ENCODE results near the gene PLCH2.

Gene PLCH2

DNA sequence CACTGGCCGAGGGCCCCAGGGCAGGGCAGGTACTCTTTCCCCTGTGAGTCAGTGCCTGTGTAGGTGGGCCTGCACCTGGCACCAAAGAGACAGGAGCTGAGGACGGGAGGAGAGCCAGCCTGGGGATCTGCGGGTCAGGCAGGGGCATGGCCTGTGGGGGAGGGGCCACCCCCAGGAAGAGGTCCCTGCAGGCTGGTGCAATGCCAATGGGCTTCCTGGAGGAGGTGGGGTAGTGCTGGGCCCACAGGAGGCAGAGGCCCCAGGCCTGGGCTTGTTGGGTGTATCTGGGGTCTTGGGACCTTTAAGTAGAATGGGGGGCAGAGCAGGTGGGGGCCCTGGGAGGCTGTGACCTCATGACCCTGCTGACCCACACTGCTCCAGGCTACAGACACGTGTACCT is 23.2 kb downstream of the PLCH2 start:
- H3K27ac Mint-ChIP-seq = no peak overlapping the region
- no peaks in the 10 kb centered on the region for H3K4me1 Mint-ChIP-seq
- H3K36me3 Mint-ChIP-seq (ENCODE audit: low read depth) = no peaks in the 10 kb centered on the region
- TF ChIP-seq, protein P1, sequence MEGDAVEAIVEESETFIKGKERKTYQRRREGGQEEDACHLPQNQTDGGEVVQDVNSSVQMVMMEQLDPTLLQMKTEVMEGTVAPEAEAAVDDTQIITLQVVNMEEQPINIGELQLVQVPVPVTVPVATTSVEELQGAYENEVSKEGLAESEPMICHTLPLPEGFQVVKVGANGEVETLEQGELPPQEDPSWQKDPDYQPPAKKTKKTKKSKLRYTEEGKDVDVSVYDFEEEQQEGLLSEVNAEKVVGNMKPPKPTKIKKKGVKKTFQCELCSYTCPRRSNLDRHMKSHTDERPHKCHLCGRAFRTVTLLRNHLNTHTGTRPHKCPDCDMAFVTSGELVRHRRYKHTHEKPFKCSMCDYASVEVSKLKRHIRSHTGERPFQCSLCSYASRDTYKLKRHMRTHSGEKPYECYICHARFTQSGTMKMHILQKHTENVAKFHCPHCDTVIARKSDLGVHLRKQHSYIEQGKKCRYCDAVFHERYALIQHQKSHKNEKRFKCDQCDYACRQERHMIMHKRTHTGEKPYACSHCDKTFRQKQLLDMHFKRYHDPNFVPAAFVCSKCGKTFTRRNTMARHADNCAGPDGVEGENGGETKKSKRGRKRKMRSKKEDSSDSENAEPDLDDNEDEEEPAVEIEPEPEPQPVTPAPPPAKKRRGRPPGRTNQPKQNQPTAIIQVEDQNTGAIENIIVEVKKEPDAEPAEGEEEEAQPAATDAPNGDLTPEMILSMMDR (IDR thresholded peaks at IDR 0.05; ENCODE audit: unreplicated experiment in 3 of 3) = no peak
- no peak overlapping the region for H3K4me3 Mint-ChIP-seq
- H3K9me3 Mint-ChIP-seq = no peaks in the 10 kb centered on the region
- H3K27me3 Mint-ChIP-seq (ENCODE audit: low read depth) = no peaks in the 10 kb centered on the region

DNA sequence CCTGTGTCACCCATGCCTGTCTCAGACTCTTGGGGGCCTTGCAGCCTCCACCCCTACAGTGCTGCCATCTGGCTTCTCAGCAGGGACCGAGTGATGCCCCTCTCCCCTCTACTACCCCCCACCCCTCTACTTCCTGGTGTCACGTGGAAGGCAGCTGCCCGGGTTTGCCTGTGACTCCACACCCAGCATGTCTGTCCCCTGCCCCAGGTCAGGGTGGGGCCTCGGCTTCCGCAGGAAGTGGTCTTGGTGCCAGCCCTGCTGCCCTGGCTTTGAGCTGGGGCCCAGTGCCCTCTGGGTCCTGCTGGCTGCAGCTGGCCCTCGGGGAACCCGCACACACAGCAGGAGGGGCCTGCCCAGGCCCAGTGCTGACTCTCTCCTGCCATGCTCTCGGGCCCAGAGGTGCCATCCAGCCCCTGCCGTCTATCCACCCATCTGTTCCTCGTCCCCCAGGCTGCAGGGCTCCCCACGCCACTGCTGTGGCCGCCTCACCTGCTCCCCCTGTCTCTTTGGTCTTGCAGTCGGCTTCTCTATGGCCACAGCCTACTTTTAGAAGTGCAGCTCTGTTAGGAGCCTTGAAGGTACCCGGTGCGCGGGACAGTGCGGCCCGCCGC is 24.0 kb downstream of the PLCH2 start:
- TF ChIP-seq, protein P1 (IDR thresholded peaks at IDR 0.05; ENCODE audit: unreplicated experiment in 3 of 3) = no peak
- Mint-ChIP-seq H3K9me3 (no peaks in the 10 kb centered on the region), H3K27me3 (ENCODE audit: low read depth) (no peaks in the 10 kb centered on the region), H3K27ac (no peak overlapping the region), H3K4me1 (no peaks in the 10 kb centered on the region), H3K36me3 (ENCODE audit: low read depth) (no peaks in the 10 kb centered on the region), H3K4me3 (no peak overlapping the region)

DNA sequence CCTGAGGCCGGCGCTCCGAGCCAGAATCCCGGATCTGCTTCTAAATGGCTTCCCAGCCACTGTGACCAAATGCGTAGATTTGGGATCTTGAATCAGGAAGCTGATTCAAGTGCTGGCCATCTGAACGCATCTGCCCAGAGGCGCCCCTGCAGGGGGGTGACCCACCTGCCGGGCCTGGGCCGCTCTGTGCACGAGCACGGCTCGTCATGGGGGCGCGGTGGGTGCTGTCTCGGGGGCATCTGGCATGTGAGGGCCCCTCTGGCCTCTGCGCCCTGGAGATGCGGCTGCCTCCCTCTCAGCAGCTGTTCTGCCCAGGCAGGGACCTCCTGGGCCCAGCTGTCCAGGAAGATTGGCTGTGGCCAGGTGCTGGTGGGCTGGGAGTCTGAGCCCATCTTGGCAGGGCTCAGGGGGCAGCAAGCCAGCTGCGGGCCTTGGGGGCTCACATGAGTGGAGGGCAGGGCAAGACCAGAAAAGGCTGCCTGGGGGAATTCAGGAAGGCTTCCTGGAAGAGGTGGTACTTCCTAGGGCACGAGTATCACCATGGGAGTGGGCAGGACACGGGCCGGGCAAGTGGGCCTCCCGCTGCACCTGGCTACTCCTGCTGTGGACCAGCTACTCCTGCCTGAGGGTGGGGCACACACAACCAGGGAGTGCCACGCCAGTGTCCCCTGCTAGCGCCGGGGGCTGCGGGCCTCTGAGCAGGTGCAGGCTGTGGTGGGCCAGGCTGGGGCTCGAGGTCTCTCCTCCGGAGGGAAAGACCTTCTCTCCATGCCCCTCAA is 25.1 kb downstream of the PLCH2 start:
- Mint-ChIP-seq H3K4me1 (peaks cover 5% of the 10 kb centered on the region), H3K9me3 (no peaks in the 10 kb centered on the region), H3K4me3 (no peak overlapping the region), H3K36me3 (ENCODE audit: low read depth) (no peaks in the 10 kb centered on the region), H3K27me3 (ENCODE audit: low read depth) (no peaks in the 10 kb centered on the region), H3K27ac (no peak overlapping the region)
- TF ChIP-seq, protein P1 (IDR thresholded peaks at IDR 0.05; ENCODE audit: unreplicated experiment in 3 of 3) = no peak

GRCh38 chr1:2501820-2502119 is 25.7 kb downstream of the PLCH2 start:
- no peaks in the 10 kb centered on the region for H3K9me3 Mint-ChIP-seq
- TF ChIP-seq, protein P1 (IDR thresholded peaks at IDR 0.05; ENCODE audit: unreplicated experiment in 3 of 3) = no peak
- no peak overlapping the region for H3K4me3 Mint-ChIP-seq

GRCh38 chr1:2502210-2502609 is 26.1 kb downstream of the PLCH2 start:
- TF ChIP-seq, protein P1 (IDR thresholded peaks at IDR 0.05; ENCODE audit: unreplicated experiment in 3 of 3) = no peak
- H3K36me3 Mint-ChIP-seq (ENCODE audit: low read depth) = no peaks in the 10 kb centered on the region
- peaks cover 5% of the 10 kb centered on the region for H3K4me1 Mint-ChIP-seq
- H3K27me3 Mint-ChIP-seq (ENCODE audit: low read depth) = no peaks in the 10 kb centered on the region
- no peak overlapping the region for H3K4me3 Mint-ChIP-seq
- no peaks in the 10 kb centered on the region for H3K9me3 Mint-ChIP-seq
- H3K27ac Mint-ChIP-seq = no peak overlapping the region

More at GRCh38 chr1:2501820-2502119, 25.7 kb downstream of the PLCH2 start:
- H3K27me3 Mint-ChIP-seq (ENCODE audit: low read depth) = no peaks in the 10 kb centered on the region
- H3K27ac Mint-ChIP-seq = no peak overlapping the region
- peaks cover 5% of the 10 kb centered on the region for H3K4me1 Mint-ChIP-seq
- no peaks in the 10 kb centered on the region for H3K36me3 Mint-ChIP-seq (ENCODE audit: low read depth)

Measured in nephron (organoid).